ENCODE measurements around the gene CDKN2D. TPM values are rescaled to one million over a fixed set of nuclear protein-coding genes. Genes with fewer than 3 reads are reported as not detected.

CDKN2D gene
- total and polyA plus RNA-seq, 2 of the 13 experiments (the other 11 are each of a cell fraction or from before 2014, with no cell fraction given) = 5.4 to 8.6 TPM

- no peak for TF ChIP-seq HNF4G (IDR thresholded peaks at IDR 0.05; ENCODE audit: borderline replicate concordance, low read depth, low read length)
- TF ChIP-seq HNF4G (CRISPR knock-in tag; IDR thresholded peaks at IDR 0.05; ENCODE audit: borderline replicate concordance, low read depth) = no peak
- no peak for TF ChIP-seq ZNF292 (CRISPR knock-in tag; IDR thresholded peaks at IDR 0.05; ENCODE audit: borderline replicate concordance, low read depth)
- no peak for TF ChIP-seq MAFF (IDR thresholded peaks at IDR 0.05; ENCODE audit: low read depth, low read length)
- TF ChIP-seq ZFX (CRISPR knock-in tag; IDR thresholded peaks at IDR 0.05; ENCODE audit: low read depth) = peak; percentile 62
- no peak for TF ChIP-seq ZNF333 (CRISPR knock-in tag; IDR thresholded peaks at IDR 0.05; ENCODE audit: borderline replicate concordance)
- TF ChIP-seq HHEX (CRISPR knock-in tag; IDR thresholded peaks at IDR 0.05) = no peak
- no peak for TF ChIP-seq SMAD9 (CRISPR knock-in tag; IDR thresholded peaks at IDR 0.05)
- no peak for TF ChIP-seq ZNF180 (CRISPR knock-in tag; IDR thresholded peaks at IDR 0.05; ENCODE audit: borderline replicate concordance, low read depth)
- no peak for TF ChIP-seq CHD2 (IDR thresholded peaks at IDR 0.05; ENCODE audit: low read depth, low read length)
- TF ChIP-seq SOX5 (CRISPR knock-in tag; IDR thresholded peaks at IDR 0.05; ENCODE audit: borderline replicate concordance) = peak; percentile 57
- peak; percentile 99 for TF ChIP-seq ZNF546 (CRISPR knock-in tag; conservative IDR thresholded peaks at IDR 0.05)
- TF ChIP-seq, protein P1, sequence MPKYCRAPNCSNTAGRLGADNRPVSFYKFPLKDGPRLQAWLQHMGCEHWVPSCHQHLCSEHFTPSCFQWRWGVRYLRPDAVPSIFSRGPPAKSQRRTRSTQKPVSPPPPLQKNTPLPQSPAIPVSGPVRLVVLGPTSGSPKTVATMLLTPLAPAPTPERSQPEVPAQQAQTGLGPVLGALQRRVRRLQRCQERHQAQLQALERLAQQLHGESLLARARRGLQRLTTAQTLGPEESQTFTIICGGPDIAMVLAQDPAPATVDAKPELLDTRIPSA (CRISPR knock-in tag; IDR thresholded peaks at IDR 0.05; ENCODE audit: borderline replicate concordance) = peak; percentile 84
- no peak for TF ChIP-seq ZNF446 (CRISPR knock-in tag; IDR thresholded peaks at IDR 0.05)
- TF ChIP-seq ZSCAN12 (CRISPR knock-in tag; IDR thresholded peaks at IDR 0.05) = no peak
- peak; percentile 97; the same call in 1 of the 2 replicates for TF ChIP-seq KDM5B (CRISPR knock-in tag; IDR thresholded peaks at IDR 0.05; ENCODE audit: borderline replicate concordance)
- TF ChIP-seq ZNF75D (CRISPR knock-in tag; IDR thresholded peaks at IDR 0.05; ENCODE audit: borderline replicate concordance) = no peak
- TF ChIP-seq ZNF441 (CRISPR knock-in tag; IDR thresholded peaks at IDR 0.05; ENCODE audit: borderline replicate concordance) = peak; percentile 85
- TF ChIP-seq, protein P2, sequence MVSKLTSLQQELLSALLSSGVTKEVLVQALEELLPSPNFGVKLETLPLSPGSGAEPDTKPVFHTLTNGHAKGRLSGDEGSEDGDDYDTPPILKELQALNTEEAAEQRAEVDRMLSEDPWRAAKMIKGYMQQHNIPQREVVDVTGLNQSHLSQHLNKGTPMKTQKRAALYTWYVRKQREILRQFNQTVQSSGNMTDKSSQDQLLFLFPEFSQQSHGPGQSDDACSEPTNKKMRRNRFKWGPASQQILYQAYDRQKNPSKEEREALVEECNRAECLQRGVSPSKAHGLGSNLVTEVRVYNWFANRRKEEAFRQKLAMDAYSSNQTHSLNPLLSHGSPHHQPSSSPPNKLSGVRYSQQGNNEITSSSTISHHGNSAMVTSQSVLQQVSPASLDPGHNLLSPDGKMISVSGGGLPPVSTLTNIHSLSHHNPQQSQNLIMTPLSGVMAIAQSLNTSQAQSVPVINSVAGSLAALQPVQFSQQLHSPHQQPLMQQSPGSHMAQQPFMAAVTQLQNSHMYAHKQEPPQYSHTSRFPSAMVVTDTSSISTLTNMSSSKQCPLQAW (CRISPR knock-in tag; IDR thresholded peaks at IDR 0.05) = peak; percentile 77
- TF ChIP-seq PRMT3 (CRISPR knock-in tag; IDR thresholded peaks at IDR 0.05; ENCODE audit: borderline replicate concordance, low read depth) = peak; percentile 68; the same call in 1 of the 2 replicates
- peak; percentile 73; the same call in 1 of the 2 replicates for TF ChIP-seq SMAD3 (CRISPR knock-in tag; IDR thresholded peaks at IDR 0.05)
- peak; percentile 96 for TF ChIP-seq ZMAT3 (CRISPR knock-in tag; conservative IDR thresholded peaks at IDR 0.05)
- TF ChIP-seq NPAS2 (CRISPR knock-in tag; IDR thresholded peaks at IDR 0.05; ENCODE audit: borderline replicate concordance) = no peak
- TF ChIP-seq, protein P3, sequence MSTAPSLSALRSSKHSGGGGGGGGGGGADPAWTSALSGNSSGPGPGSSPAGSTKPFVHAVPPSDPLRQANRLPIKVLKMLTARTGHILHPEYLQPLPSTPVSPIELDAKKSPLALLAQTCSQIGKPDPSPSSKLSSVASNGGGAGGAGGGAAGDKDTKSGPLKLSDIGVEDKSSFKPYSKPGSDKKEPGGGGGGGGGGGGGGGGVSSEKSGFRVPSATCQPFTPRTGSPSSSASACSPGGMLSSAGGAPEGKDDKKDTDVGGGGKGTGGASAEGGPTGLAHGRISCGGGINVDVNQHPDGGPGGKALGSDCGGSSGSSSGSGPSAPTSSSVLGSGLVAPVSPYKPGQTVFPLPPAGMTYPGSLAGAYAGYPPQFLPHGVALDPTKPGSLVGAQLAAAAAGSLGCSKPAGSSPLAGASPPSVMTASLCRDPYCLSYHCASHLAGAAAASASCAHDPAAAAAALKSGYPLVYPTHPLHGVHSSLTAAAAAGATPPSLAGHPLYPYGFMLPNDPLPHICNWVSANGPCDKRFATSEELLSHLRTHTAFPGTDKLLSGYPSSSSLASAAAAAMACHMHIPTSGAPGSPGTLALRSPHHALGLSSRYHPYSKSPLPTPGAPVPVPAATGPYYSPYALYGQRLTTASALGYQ (CRISPR knock-in tag; IDR thresholded peaks at IDR 0.05) = peak; percentile 38; the same call in 1 of the 2 replicates
- peak; percentile 79 for TF ChIP-seq ELF3 (CRISPR knock-in tag; IDR thresholded peaks at IDR 0.05)
- no peak; the same call in none of the 2 replicates for TF ChIP-seq MTERF4 (CRISPR knock-in tag; IDR thresholded peaks at IDR 0.05)
Measured at GRCh38 chr19:10565567-10566407, 3.0 kb downstream of the CDKN2D start, which contains the start of gene KRI1 (continued).

Data from HepG2 (cell line).